ENCODE data around the gene KEL.
"Not testable (repeated sequence)": the region's sequence is repeated elsewhere in the genome, so short reads cannot be mapped to it uniquely, and the experiment has no call there.

Gene KEL, protein sequence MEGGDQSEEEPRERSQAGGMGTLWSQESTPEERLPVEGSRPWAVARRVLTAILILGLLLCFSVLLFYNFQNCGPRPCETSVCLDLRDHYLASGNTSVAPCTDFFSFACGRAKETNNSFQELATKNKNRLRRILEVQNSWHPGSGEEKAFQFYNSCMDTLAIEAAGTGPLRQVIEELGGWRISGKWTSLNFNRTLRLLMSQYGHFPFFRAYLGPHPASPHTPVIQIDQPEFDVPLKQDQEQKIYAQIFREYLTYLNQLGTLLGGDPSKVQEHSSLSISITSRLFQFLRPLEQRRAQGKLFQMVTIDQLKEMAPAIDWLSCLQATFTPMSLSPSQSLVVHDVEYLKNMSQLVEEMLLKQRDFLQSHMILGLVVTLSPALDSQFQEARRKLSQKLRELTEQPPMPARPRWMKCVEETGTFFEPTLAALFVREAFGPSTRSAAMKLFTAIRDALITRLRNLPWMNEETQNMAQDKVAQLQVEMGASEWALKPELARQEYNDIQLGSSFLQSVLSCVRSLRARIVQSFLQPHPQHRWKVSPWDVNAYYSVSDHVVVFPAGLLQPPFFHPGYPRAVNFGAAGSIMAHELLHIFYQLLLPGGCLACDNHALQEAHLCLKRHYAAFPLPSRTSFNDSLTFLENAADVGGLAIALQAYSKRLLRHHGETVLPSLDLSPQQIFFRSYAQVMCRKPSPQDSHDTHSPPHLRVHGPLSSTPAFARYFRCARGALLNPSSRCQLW

DNA sequence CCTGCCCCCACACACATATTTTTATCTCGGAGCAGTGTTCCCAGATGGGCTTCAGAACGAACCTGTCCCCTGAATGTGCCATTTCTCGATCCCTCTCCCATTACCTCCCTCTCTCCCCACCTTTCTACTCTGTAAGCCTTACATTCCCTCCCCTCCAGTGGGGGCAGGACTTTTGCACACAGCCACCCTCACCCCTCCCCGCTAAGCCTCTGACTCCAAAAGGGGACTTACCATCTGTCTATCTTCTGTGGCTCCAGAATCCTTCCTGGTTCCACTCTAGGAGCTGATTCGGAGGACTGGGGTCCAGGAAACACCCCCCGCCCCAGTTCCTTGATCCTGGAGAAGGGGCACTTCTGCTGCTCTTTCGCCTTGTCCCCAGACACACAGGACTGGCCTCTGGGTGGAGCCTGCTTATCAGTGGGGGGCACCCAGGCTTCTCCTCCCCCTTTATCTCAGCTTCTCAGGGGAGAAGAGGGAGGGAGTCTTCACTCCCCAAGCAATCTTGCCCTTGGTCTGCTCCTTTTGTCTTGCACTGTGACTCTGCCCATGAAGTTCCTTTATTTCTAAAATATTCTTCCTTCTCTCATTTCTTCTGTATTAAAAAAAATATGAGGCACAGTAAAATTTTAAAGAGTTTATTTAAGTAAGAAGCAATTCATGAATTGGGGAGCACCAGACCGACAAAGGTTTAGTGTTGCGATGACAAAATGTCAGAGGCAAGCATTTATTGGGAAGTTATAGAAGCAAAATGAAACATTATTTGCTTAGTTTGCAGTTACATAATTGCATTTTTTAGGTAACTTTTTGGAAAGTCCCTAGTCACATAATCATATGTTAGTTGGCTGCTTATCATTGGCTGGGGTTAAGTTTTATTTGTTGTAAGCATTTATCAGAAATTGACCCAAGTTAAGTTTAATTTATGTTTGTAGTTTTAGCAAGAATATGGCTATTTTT, at the start of gene KEL:
Gene KEL (minus strand): TSS at position 391 of the 954 bp plus-strand sequence. CDS start 157 bp downstream, at position 234.
- no peak for DNase-seq

DNA sequence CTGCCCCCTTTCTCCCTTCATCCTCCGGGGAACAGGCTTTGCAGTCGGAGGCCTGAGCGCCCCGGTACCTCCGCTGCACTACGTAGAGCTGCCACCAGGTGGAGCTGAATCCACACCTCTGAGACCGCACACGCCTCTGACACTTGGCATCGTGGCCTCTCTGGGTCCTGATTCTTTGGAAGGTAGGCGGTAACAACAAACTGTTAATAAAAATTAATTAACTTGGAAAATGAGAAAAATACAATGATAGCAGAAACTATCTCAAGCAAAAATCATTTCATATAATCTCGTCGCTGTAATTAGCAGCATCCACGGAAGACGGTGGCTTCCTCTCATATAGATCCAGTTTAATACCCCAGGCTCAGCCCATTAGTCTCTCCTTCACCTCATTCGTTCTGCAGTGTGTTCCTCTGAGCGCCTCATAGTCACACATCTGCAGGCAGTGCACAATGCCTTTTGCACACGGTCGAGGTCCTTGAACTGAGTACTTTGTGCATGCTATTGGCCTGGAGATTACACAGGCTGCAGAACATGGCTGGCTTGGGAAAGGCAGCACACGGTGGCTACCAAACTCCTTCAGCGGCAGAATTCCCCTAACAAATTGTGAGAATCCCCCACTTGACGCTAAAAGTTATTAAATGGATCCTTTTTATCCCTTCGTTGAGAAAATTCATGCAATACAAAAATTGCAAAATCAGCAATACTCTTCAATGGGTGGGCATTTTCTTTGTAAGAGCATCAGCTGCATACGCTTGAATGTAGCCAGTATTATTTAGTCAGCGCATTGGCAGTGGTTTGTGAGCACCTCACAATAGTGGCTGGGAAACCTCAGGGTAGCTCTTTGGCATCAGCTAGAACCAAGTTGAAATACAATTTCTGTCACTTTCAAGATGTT, 46.1 kb upstream of the KEL start:
- peak; percentile 63 for DNase-seq

DNA sequence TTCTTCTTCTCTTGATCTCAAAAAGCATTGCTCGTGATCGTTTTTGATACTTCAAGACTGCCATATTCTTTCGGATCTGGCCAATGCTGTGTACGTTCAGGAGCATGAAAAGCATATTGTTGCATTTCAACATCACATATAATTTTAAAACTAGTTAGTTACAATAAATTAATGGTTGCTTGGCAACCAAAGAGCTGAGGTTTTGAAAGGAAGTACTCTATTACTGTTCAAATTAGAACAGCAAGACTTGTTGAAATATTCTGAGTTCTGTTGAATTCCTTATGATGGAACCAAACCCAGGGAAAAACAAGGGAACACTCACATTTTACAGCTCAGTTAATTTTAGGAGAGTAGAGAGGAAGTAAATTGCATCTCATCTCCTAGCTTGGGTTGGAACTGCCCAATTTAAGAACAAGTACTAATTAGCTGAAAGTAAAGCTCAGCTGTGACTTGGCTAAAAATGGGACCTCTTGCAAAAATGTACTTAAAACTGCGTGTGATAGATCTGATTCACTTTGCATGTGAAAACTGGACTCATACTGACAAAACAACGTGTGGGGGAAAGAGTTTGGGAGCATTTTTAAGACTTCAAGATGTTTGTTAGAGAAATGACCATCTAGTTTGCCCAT, 43.6 kb upstream of the KEL start:
- no peak for DNase-seq

DNA sequence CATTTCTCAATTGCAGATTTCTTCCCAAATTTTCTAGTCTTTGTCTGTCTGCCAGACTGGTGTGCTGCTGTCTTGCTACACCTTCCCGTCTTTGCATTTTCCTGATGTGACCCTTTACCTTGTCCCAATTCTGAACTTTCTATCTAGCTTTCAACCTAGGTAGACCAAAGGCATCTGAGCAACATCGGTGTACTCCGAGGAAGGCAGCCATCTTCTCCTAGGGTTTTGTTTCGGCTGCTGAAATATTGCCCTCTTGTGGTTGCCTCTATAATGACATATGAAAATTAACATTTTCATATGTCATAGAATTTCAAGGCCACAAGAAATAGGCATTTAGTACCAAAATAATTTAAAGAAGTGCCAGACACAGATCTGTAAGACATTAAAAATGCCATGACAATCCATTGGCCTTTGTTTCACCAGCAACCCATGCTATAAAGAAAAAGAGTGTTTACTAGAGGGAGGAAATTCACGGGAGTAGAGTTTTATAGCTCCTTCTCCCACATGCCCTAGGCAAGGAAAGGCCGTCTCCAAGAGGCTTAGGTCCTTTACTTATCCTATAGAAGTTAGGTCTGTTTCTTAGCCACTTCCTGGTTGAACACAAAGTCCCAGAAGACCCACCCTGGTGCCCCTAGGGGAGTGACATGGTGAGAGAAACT, 41.4 kb upstream of the KEL start:
- DNase-seq: no peak

DNA sequence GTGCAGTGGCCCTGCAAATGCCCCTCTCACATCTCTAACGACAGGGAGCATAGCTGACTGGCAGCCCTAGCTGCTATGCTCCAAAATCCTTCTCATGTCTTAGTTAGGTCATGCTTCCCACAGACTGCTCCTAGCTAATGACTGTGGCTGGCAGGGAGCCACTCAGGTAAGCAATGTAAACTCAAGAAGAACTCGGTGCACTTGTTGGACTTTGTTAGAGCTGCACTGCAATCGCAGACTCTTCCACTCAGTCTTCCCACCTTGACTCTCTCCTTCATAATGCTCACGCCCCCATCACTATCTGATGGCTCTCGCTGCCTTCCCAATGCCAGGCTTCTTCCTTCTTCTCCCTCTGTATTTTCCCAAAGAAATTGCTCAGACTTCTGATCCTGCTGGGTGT, 40.7 kb upstream of the KEL start:
- no peak for DNase-seq

DNA sequence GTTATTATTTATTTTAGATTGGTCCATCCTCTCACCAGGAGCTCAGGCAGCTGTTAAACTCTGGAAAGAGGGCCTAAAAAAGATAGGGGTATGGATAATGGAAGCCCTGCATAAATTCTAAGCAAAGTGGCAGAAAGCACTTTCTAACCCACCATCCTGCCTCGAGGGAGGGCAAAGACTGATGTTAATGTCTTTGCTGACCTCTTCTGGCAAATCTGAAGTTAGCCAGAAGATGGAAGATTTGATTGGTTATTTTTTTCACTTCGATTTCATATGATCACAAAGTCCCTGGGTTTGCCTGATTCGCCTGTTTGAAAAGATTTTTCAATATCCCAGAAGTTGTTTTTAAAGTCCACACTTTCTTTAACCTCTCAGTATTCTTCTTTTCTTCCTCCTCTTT, 39.9 kb upstream of the KEL start:
- no peak for DNase-seq

DNA sequence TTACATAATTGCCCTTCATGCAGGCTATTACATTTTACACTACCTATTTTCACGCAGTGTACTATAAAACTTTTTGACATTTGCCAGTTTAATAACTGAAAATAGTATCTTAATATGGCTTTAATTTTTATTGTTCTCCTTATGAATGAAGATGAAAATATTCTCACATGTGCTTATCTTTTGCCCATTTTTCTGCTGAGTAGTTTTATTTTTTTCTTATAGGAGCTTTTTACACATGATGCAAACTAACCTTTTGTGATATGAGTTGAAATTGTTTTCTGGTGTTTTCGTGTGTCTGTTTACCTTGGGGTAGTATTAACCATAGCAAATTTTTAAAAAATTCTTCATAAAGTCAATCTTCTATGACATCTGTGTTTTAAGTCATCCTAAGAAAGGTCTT, 38.5 kb upstream of the KEL start:
- no peak for DNase-seq

DNA sequence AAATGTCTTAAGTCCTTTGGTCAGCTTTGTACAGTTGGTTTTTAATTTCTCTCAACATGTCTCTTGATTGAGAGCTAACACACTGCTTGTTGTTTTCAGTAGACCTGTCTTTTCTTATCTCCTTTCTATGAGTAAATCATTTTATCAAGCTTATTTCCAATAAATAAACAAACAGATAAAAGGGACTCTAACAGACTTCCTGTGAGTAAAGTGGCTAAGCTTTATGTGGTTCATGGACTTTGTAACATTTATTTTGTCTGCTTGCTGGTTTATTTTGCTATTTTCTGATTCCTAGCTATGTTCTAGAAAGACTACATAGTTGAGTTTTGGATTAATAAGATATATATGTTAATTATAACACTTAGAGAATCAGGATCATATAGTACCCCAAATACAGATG, 37.6 kb upstream of the KEL start:
- DNase-seq: no peak

DNA sequence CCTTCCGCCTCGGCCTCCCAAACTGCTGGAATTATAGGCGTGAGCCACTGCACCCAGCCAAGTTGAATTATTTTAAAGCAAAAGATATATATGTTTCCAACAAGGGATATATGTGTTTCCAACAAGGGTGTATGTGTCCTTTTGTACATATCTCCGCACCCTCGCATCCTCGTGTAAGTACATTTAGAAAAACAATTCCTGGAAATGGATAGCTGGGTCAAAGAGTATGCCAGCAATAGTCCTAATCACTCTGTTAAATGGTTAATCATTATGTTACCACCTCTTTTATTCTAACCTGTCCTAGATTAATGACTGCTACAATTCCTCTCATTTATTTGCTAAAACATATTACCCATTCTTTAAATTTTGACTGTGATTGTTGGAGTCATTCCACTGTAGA, 36.8 kb upstream of the KEL start:
- DNase-seq: no peak

DNA sequence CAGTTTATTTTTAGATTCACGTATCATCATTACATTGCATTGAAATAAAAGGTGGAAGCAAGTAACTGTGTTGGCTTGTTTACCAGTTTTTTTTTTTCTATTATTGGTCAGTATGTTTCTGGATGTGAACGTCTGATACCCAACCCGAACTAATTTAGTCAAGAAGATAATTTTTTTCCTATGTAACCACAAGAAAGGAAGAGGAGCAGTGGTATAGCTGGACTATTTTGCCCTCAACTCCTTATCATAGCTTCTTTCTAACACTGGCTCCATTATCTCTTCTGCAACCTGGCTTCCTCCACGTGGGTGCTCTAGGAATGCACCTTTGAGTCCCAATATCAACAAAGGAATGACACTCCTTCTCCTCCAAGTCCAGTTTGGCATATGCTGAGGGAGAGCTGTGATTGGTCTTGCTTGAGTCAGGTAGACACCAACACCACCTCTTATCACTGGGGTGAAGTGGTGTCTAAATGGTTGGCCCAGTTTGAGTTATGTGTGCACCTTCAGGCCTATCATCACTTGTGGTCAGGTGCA, 35.4 kb upstream of the KEL start:
- no peak for DNase-seq

DNA sequence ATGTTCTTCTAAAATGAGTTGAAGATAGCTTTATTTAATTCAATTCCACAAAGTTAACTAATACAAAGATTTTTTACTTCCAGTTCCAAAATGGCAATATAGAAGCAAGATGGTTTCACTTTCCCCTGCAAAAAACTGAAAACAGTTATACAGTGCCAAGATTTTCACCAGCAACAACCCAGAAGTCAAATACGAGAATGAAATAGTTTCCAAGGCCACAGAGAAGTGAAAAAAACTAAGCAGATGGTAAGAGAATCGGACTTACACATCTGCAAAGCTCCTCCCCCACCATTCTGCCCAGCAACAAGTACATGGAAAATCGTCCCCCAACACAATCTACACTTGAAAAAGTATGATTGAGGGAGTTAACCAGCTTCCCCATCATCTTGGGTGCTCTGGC, 30.3 kb upstream of the KEL start:
- DNase-seq: no peak

DNA sequence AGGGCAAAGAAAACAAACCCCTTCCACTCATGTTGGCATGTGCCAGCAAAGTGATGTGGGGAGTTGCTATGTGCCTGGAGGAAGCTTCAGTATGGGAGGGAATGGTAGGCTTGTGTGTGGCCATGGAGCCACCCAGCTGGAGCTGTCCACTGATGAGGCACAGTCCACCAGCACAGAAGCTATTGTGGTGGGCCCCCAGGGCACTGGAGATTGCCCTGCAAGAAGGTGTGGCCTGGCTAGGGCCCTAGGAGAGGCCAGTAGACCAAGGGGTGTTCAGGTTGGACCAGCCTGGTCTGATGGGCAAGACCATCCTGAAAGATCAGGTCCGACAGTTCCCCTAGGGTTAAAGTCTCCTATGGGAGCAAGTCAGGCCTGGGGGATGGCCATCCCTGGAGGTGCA, 22.1 kb upstream of the KEL start:
- DNase-seq: no peak

DNA sequence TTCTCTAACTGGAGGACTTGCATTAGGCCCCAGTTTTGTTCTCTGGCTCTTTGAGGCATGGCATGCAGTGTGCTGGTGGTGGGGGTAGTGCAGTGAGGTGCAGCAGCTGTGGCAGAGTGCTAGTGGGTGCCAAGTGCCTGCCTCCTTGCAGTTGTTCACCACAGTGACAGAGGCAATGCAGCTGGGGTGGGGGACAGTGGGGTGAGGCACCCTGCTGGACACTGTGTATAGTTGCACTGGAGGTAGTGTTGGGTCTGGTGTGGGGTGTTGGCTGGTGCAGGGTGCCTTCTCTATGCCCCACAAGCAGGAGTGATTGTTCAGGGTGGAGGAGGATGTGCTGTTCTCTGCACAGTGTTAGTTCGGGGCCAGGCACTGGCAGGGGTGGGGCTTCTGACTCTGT, 21.7 kb upstream of the KEL start:
- no peak for DNase-seq

DNA sequence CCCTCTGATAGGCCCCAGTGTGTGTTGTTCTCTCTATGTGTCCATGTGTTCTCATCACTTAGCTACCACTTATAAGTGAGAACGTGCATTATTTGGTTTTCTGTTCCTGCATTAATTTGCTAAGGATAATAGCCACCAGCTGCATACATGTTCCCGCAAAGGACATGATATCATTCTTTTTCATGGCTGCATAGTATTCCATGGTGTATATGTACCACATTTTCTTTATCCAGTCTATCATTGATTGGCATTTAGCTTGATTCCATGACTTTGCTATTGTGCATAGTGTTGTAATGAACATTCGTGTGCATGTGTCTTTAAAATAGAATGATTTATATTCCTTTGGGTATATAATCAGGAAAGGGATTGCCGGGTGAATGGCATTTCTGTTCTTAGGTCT, 16.2 kb upstream of the KEL start:
- not testable (repeated sequence) for DNase-seq

DNA sequence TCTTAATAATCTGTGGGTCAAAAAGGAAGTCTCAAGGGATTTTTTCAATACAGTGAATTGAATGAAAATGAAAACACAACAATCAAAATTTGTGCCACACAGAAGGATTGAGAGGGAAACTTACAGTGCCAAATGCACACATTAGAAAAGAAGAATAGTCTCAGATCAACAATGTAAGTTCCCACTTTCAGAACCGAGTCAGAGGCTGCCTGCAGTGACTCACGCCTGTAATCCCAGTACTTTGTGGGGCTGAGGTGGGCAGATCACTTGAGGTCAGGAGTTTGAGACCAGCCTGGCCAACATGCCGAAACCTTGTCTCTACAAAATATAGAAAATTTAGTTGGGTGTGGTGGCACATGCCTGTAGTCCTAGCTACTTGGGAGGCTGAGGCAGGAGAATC, 12.5 kb upstream of the KEL start:
- DNase-seq: no peak

DNA sequence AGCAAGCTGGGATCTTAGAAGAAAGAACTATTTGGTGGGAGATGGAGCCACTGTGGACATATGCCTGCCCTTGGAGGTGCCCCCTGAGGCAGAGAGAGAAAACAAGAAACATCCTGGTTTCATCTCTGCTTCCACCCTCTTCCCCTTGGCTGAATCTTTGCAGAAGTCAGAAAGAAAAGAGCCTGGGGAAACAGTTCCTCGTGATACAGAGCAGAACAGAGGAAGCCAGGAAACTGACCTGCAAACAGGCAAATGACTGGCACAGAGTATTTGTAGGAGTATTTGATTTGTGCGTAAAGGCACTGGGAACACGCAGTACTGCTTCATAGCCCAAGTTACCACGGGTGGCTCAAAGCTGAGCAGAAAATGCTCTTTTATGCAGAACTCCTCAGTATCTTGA, 7.0 kb upstream of the KEL start:
- no peak for DNase-seq

DNA sequence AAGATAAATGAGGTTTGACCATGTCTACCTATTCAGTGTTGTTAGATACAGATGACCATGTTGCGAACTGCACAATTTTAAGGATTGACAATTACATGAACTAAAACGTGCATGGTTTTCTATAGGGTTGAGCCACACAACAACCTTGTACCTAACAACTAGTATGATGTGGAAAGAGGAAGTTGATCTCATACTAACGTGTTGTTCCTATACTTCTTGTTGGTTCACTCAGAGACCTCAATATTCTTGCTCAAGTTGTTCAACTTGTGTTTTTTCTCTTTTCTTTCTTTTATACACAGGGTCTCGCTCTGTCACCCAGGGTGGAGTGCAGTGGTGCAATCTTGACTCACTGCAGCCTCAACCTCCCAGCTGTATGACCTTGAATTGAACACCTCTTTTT, 6.1 kb upstream of the KEL start:
- DNase-seq: no peak

DNA sequence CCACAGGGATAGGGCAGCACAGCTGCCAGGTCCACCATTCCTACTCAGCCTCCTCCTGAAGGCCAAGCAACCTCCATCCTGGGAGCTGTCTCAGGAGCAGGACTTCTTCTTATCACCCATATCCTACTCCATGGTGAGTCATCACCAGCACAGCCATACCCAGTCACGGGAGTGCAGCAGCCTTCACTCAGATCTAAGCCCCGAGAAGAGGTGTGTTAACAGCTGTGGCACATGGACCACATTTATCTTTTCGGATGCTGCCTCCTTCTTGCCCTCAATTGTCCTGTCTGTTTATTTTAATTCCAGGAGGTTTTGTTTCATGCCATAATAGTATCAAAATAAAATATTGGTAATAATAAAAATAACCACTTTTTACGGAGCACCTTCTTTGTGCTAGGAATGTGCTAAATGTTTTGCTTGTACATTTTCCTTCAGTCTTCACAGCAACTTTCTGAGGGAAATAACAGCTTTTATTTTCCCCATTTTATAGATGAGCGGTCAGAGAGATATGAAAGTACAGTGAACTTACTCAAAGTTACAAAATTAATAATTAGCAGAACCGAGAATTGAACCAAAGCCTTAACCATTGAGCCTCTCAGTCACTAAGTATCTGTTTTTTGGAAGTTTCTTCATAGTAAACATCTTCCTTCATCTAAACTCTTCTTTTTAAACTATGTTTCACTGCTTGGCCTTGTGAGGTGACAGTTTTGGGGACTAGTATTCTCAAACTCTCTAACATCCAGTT, 2.5 kb upstream of the KEL start:
- no peak for DNase-seq

DNA sequence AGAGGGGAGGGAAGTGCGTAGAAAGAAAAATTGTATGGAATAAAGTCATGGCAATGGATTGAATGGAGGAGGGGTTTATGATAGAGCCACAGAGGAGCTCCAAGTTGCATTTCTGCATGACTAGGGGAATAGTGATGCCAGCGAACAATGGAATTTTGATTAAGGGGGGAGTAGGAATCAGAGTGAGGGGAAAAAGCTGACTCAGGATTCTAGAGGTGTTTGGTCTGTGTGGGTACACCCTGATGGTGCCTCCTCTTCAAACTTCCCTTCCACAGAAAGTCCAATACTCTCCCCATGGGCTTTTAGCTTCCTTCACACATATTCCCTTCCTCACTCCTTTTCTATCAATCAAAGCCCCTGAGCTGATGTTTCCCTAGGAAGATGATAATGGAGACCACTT, 1.8 kb upstream of the KEL start:
- DNase-seq: no peak

DNA sequence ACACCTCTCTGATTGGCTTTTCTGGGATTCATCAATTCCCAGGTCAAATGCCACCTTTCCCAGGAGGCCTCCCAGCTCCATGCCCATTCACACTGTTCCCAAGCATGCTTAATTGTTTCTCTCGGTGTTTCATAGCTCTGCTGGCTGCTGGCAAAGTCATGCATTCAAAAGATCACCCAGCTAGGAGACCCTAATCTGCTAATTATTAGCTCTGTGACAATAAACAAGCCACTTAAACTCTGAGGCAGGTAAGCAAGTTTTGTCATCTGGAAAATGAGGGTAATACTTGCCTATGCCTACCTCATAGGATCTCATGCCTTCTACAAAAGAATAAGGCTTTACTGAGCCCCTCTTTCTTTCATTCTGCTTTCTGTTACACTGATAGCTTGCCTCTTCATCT, 828 bp upstream of the KEL start:
- DNase-seq: no peak
